Ishikawa (cell line): ENCODE data around the gene GSN.

Source experiments
- CEBPB ChIP-seq: IDR thresholded peaks from 2 replicates; pipeline ENCODE4 v1.6.1; 2012
- CREB1 ChIP-seq: IDR thresholded peaks from 2 replicates; pipeline ENCODE4 v1.6.1; 2012; ENCODE audit warnings: low read depth
- EGR1 ChIP-seq: IDR thresholded peaks from 2 replicates; pipeline ENCODE4 v1.6.1; 2012
- EP300 ChIP-seq: IDR thresholded peaks from 2 replicates; pipeline ENCODE4 v1.6.1; 2012; ENCODE audit warnings: borderline replicate concordance
- FOXM1 ChIP-seq: IDR thresholded peaks from 2 replicates; pipeline ENCODE4 v1.6.1; 2012; ENCODE audit warnings: low read depth, borderline replicate concordance
- NFIC ChIP-seq: IDR thresholded peaks from 2 replicates; pipeline ENCODE4 v1.6.1; 2012
- RAD21 ChIP-seq: IDR thresholded peaks from 2 replicates; pipeline ENCODE4 v1.6.1; 2012; ENCODE audit warnings: low read depth
- TAF1 ChIP-seq: IDR thresholded peaks from 2 replicates; pipeline ENCODE4 v1.6.1; 2012; ENCODE audit warnings: low read depth, mild to moderate bottlenecking
- TCF12 ChIP-seq: IDR thresholded peaks from 2 replicates; pipeline ENCODE4 v1.6.1; 2012; ENCODE audit warnings: low read depth
- TEAD4 ChIP-seq: IDR thresholded peaks from 2 replicates; pipeline ENCODE4 v1.6.1; 2012
- YY1 ChIP-seq: IDR thresholded peaks from 2 replicates; pipeline ENCODE4 v1.6.1; 2012; ENCODE audit warnings: low read depth
- ZBTB7A ChIP-seq: IDR thresholded peaks from 2 replicates; pipeline ENCODE4 v1.6.1; 2012; ENCODE audit warnings: low read depth
- TF ChIP-seq, protein P1 (sequence below): IDR thresholded peaks from 2 replicates; pipeline ENCODE4 v1.6.1; 2012; ENCODE audit warnings: low read depth, mild to moderate bottlenecking
- TF ChIP-seq, protein P2 (sequence below): IDR thresholded peaks from 2 replicates; pipeline ENCODE4 v1.6.1; 2012
- TF ChIP-seq, protein P3 (sequence below): IDR thresholded peaks from 2 replicates; pipeline ENCODE4 v1.6.1; 2012

GSN gene

GRCh38 chr9:121300283-121301119, 32.5 kb downstream of the GSN start:
- TF ChIP-seq EP300 (no peak), RAD21 (no peak), EGR1 (no peak), YY1 (no peak), ZBTB7A (no peak), TAF1 (no peak), FOXM1 (no peak), CEBPB (no peak), CREB1 (no peak), NFIC (no peak), TCF12 (no peak), TEAD4 (no peak)
- TF ChIP-seq, protein P1, sequence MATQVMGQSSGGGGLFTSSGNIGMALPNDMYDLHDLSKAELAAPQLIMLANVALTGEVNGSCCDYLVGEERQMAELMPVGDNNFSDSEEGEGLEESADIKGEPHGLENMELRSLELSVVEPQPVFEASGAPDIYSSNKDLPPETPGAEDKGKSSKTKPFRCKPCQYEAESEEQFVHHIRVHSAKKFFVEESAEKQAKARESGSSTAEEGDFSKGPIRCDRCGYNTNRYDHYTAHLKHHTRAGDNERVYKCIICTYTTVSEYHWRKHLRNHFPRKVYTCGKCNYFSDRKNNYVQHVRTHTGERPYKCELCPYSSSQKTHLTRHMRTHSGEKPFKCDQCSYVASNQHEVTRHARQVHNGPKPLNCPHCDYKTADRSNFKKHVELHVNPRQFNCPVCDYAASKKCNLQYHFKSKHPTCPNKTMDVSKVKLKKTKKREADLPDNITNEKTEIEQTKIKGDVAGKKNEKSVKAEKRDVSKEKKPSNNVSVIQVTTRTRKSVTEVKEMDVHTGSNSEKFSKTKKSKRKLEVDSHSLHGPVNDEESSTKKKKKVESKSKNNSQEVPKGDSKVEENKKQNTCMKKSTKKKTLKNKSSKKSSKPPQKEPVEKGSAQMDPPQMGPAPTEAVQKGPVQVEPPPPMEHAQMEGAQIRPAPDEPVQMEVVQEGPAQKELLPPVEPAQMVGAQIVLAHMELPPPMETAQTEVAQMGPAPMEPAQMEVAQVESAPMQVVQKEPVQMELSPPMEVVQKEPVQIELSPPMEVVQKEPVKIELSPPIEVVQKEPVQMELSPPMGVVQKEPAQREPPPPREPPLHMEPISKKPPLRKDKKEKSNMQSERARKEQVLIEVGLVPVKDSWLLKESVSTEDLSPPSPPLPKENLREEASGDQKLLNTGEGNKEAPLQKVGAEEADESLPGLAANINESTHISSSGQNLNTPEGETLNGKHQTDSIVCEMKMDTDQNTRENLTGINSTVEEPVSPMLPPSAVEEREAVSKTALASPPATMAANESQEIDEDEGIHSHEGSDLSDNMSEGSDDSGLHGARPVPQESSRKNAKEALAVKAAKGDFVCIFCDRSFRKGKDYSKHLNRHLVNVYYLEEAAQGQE = no peak
- TF ChIP-seq, protein P2, sequence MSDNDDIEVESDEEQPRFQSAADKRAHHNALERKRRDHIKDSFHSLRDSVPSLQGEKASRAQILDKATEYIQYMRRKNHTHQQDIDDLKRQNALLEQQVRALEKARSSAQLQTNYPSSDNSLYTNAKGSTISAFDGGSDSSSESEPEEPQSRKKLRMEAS = no peak
- TF ChIP-seq, protein P3, sequence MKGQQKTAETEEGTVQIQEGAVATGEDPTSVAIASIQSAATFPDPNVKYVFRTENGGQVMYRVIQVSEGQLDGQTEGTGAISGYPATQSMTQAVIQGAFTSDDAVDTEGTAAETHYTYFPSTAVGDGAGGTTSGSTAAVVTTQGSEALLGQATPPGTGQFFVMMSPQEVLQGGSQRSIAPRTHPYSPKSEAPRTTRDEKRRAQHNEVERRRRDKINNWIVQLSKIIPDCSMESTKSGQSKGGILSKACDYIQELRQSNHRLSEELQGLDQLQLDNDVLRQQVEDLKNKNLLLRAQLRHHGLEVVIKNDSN = no peak

DNA sequence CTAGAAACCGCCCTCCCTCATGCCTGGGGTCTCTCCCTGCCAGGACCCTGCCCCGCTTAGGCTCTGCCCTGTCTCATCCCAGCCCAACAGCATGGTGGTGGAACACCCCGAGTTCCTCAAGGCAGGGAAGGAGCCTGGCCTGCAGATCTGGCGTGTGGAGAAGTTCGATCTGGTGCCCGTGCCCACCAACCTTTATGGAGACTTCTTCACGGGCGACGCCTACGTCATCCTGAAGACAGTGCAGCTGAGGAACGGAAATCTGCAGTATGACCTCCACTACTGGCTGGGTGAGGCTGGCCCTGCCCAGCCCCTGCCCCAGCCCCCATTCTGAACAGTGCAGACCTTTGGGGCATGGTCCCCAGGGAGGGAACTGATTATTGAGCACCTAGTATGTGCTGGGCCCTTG, 33.9 kb downstream of the GSN start:
- TF ChIP-seq, protein P3 = no peak
- TF ChIP-seq RAD21 (no peak), CEBPB (no peak), FOXM1 (no peak), CREB1 (no peak), TCF12 (no peak), EGR1 (no peak), YY1 (no peak), EP300 (no peak), TEAD4 (no peak), TAF1 (no peak), ZBTB7A (no peak), NFIC (no peak)
- TF ChIP-seq, protein P2 = no peak
- TF ChIP-seq, protein P1 = no peak

DNA sequence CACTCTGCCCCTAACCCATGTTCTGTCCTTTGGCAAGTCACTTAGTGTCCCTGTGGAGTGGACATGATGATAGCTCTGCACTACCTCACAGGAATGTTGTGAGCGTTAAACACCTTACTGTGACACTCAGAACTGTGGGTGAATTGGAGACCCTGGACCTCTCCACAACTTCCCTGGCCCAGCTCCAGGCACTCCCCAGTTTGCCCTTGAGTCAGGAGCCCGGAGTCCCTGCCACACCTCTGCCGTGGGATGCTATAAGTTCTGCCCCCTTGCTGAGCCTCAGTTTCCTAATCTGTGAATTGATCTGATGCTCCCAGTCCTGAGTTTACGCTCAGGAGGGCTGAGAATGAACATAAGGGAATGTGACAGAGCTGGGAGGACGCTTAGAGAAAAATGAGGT, 34.4 kb downstream of the GSN start:
- no peak for TF ChIP-seq RAD21
- TF ChIP-seq, protein P2 = no peak
- no peak for TF ChIP-seq TCF12
- no peak for TF ChIP-seq CREB1
- TF ChIP-seq, protein P1 = no peak
- no peak for TF ChIP-seq YY1
- TF ChIP-seq TAF1 = no peak
- no peak for TF ChIP-seq EGR1

- TF ChIP-seq TCF12 (no peak), ZBTB7A (no peak), EGR1 (no peak), YY1 (no peak), CREB1 (no peak), EP300 (no peak), FOXM1 (no peak), RAD21 (no peak), TEAD4 (no peak), NFIC (no peak), TAF1 (no peak), CEBPB (no peak)
- TF ChIP-seq, protein P2 = no peak
- TF ChIP-seq, protein P3 = no peak
- TF ChIP-seq, protein P1 = no peak
These were observed 34.8 kb downstream of the GSN start for GRCh38 chr9:121302786-121303185.
